Retinal pigment epithelial cell (primary cell): ENCODE results near the gene IKZF4.
"Not testable (repeated sequence)": the region's sequence is repeated elsewhere in the genome, so short reads cannot be mapped to it uniquely, and the experiment has no call there.

ENCODE experiments used
- DNase-seq: peaks from one replicate; pipeline ENCODE4 v3.0.0-alpha.2; 2010; ENCODE audit warnings: low read depth
- H3K4me3 ChIP-seq: 2 replicates; pipeline ENCODE4 v1.5.1; 2011; ENCODE audit warnings: mild to moderate bottlenecking, low read length, control low read depth, moderate library complexity
- CTCF ChIP-seq: conservative IDR thresholded peaks from 2 replicates; pipeline ENCODE4 v1.5.1; 2011; ENCODE audit warnings: low read depth, low read length, control low read depth, inconsistent platforms

The IKZF4 gene

GRCh38 chr12:55978393-55978792 is 42.5 kb upstream of the IKZF4 start:
- no peak for TF ChIP-seq CTCF
- no peak for DNase-seq
- no peak overlapping the region for H3K4me3 ChIP-seq

- H3K4me3 ChIP-seq, result no peak overlapping the region
- DNase-seq, result no peak
- TF ChIP-seq CTCF, result no peak
Observed at GRCh38 chr12:55979069-55979468, 41.8 kb upstream of the IKZF4 start.

GRCh38 chr12:55981882-55982281 is 39.0 kb upstream of the IKZF4 start:
- DNase-seq, H3K4me3 ChIP-seq: not testable (repeated sequence)

GRCh38 chr12:55982319-55982936 is 38.4 kb upstream of the IKZF4 start:
- DNase-seq, result no peak
- TF ChIP-seq CTCF, result no peak
- H3K4me3 ChIP-seq, result no peak overlapping the region

- no peak overlapping the region for H3K4me3 ChIP-seq
- TF ChIP-seq CTCF, result no peak
- DNase-seq, result no peak
Observed at GRCh38 chr12:55983232-55983842, 37.5 kb upstream of the IKZF4 start.

- no peak overlapping the region for H3K4me3 ChIP-seq
- DNase-seq, result no peak
- no peak for TF ChIP-seq CTCF
Observed at GRCh38 chr12:55984861-55985260, 36.0 kb upstream of the IKZF4 start.

- no peak for DNase-seq
- no peak for TF ChIP-seq CTCF
- H3K4me3 ChIP-seq, result no peak overlapping the region
Observed at GRCh38 chr12:55985341-55985740, 35.5 kb upstream of the IKZF4 start.

- DNase-seq, H3K4me3 ChIP-seq: not testable (repeated sequence)
Observed at GRCh38 chr12:55985976-55986375, 34.9 kb upstream of the IKZF4 start.
